GM19452 (cell line): ENCODE results near the gene BMPR1B.
A peak's percentile ranks its signal among the peaks of the same experiment; 100 is the strongest.

ENCODE experiments used
- ATAC-seq: cut with Tn5 transposase; IDR thresholded peaks from one replicate; pipeline ENCODE4 v1.9.1; 2021; ENCODE audit not compliant: unreplicated experiment

Gene BMPR1B

GRCh38 chr4:94905511-94905910, 147.8 kb downstream of the BMPR1B start:
- ATAC-seq = no peak

GRCh38 chr4:94909645-94910044, 151.9 kb downstream of the BMPR1B start:
- no peak for ATAC-seq

- peak; percentile 49 for ATAC-seq
These were observed 153.4 kb downstream of the BMPR1B start for GRCh38 chr4:94911106-94911505.

GRCh38 chr4:94912606-94913005, 154.9 kb downstream of the BMPR1B start:
- no peak for ATAC-seq

GRCh38 chr4:94913316-94913715, 155.6 kb downstream of the BMPR1B start:
- peak; percentile 84 for ATAC-seq

GRCh38 chr4:94917146-94917545, 159.4 kb downstream of the BMPR1B start:
- no peak for ATAC-seq

GRCh38 chr4:94918543-94918942, 160.8 kb downstream of the BMPR1B start:
- no peak for ATAC-seq

- no peak for ATAC-seq
These were observed 162.6 kb downstream of the BMPR1B start for GRCh38 chr4:94920369-94920768.

GRCh38 chr4:94924566-94924965, 166.8 kb downstream of the BMPR1B start:
- ATAC-seq = no peak

GRCh38 chr4:94925764-94926347, 168.1 kb downstream of the BMPR1B start:
- no peak for ATAC-seq

GRCh38 chr4:94926936-94927335, 169.2 kb downstream of the BMPR1B start:
- no peak for ATAC-seq

GRCh38 chr4:94927696-94928095, 169.9 kb downstream of the BMPR1B start:
- ATAC-seq = no peak

GRCh38 chr4:94929696-94930095, 171.9 kb downstream of the BMPR1B start:
- no peak for ATAC-seq

- ATAC-seq = no peak
These were observed 173.9 kb downstream of the BMPR1B start for GRCh38 chr4:94931626-94932025.

GRCh38 chr4:94932366-94932765, 174.6 kb downstream of the BMPR1B start:
- ATAC-seq = no peak

- no peak for ATAC-seq
These were observed 176.0 kb downstream of the BMPR1B start for GRCh38 chr4:94933799-94934198.

GRCh38 chr4:94934201-94934600, 176.4 kb downstream of the BMPR1B start:
- ATAC-seq = no peak

- no peak for ATAC-seq
These were observed 177.1 kb downstream of the BMPR1B start for GRCh38 chr4:94934864-94935263.

GRCh38 chr4:94936854-94937253, 179.1 kb downstream of the BMPR1B start:
- no peak for ATAC-seq

- ATAC-seq = no peak
These were observed 182.2 kb downstream of the BMPR1B start for GRCh38 chr4:94939791-94940519.

- no peak for ATAC-seq
These were observed 182.8 kb downstream of the BMPR1B start for GRCh38 chr4:94940520-94940908.

- ATAC-seq = no peak
These were observed 184.0 kb downstream of the BMPR1B start for GRCh38 chr4:94941706-94942105.

GRCh38 chr4:94944726-94945125, 187.0 kb downstream of the BMPR1B start:
- ATAC-seq = no peak
